Measurements from ENCODE around the gene TBC1D14. TPM values are rescaled to one million over a fixed set of nuclear protein-coding genes. Genes with fewer than 3 reads are reported as not detected.

TBC1D14 gene
- total RNA-seq, 1 donor from 2014 or later = 30.0 TPM

DNA sequence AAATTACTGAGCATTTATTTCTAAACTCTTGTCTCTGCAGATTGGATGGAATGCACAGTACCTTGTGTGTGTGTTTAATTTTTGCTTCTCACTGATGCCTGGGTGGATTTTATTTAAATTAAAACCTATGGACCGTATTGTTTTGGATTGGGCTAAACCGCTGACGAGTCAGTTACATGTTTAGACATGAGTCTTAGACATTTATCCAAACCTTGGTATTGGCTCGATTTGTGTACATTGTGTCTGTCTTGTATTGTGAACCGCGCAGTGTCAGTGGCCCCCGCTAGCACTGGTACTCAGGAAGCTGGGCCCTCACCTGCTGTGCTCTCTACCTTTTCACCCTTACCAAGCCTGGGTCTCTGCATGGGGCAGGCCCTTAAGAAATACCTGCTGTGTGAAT is 92.7 kb downstream of the TBC1D14 start:
- DNase-seq = no peak

GRCh38 chr4:7003176-7003878 is 93.7 kb downstream of the TBC1D14 start:
- DNase-seq = no peak

- no peak for DNase-seq
Observed at GRCh38 chr4:7003879-7004240, 94.2 kb downstream of the TBC1D14 start.

GRCh38 chr4:7004331-7004730 is 94.7 kb downstream of the TBC1D14 start:
- no peak for DNase-seq

- no peak for DNase-seq
Observed at GRCh38 chr4:7005571-7005970, 95.9 kb downstream of the TBC1D14 start.

DNA sequence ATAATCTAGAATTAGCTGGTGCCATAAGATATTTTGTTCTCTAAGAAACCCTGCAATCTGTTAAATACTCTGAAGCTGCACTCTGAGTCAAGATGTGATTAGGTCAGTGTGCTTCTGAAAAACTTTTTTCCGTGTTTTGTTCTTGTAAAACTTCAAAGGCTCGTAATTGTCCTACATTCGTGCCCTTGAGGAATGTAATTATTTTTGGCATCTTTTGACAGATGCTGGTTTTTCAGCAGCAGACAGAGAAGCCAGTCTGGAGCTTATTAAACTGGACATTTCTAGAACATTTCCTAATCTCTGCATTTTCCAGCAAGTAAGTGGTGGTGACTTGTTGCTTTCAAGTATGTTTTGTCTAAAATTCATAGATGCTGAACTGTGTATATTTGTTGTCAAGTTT is 96.8 kb downstream of the TBC1D14 start:
- no peak for DNase-seq

DNA sequence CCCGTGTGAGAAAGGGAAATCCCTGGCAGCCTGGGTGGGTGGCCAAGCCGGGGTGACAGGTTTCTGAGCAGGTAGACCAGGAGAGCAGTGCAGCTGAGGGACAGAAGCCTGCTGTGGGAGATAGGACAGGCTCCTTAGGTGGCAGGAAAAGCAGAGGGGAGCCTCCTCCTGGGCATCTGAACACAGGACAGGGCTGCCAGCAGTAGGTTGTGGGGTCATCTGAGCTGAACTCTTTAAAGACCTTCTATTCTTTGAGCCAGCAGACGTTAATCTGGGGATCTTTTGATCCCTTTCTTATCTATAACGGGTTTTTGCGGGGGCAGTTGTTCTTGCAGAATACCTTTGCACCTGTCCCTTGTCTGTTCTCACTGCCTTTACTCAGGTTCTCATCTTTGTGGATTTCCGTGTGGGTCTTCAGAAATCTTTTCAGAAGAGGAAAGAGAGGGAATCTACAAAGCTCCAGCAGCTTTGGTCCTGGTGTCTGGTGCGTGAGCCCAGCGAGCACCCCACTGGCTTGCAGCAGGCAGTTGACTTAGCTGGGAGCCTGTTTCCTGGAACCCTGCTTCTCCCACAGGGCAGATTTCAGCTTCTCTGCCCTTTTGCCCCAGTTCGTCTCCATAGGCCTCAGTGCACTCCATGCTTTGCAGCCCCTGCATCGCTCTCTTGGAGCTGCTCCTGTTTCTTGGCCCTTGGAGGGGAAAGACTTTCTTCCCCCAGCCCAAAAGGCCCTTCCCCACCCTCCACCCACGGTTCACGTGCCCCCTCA is 97.7 kb downstream of the TBC1D14 start:
- no peak for DNase-seq

DNA sequence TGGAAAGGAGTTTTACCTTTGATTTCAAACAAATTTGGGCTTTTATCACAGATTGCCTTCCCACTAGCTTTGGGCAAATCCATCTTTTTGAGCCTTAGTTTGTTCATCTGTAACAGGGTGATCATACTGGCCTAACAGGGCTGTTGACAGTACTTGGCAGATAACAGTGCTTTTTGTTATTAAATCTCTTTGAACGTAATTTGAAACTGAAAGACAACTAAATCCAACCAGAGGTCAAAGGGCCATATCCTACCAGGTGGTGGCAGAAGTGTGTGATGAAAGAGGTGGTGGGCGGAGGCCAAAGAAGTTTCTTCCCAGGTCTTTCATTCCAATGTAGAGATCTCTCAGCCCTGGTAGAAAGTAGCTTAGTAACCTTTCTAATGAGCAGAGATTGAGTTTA is 98.3 kb downstream of the TBC1D14 start:
- no peak for DNase-seq

DNA sequence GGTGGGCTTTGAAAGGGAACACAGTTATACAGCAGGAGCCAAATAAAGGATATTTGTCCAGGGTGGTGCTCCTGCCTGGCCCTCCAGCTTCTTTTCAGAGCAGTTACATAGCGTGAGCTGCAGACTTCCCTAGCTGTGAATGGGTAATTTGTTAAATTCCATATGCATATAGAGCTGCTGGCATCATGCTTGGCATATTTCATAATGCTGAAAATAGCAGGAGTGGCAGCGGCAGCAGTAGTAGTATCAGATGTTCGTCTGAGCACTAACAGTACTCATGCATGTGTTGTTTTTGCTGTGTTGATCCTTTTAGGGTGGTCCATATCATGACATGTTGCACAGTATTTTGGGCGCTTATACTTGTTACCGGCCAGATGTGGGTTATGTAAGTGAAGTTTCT is 99.9 kb downstream of the TBC1D14 start:
- DNase-seq = no peak

GRCh38 chr4:7013175-7013574 is 103.5 kb downstream of the TBC1D14 start:
- no peak for DNase-seq

DNA sequence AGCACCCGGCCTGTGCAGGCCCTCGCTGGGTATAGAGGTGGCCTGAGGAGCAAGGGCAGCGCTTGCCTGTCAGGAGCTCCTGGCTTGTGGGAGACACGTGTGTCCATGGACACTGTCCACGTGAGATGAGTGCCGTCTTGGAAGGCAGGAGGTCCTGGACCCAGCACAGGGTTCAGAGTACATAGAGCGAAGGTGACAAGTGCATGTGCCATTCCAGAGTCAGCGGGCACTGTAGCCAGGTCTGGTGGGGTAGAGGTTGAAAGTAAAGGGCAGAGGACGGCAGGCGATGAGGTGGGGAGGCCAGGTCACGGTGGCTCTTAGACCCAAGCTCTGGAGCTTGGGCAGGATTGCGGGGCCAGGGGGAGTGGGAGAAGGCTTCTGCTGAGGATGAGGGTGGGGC is 105.2 kb downstream of the TBC1D14 start:
- DNase-seq = no peak

DNA sequence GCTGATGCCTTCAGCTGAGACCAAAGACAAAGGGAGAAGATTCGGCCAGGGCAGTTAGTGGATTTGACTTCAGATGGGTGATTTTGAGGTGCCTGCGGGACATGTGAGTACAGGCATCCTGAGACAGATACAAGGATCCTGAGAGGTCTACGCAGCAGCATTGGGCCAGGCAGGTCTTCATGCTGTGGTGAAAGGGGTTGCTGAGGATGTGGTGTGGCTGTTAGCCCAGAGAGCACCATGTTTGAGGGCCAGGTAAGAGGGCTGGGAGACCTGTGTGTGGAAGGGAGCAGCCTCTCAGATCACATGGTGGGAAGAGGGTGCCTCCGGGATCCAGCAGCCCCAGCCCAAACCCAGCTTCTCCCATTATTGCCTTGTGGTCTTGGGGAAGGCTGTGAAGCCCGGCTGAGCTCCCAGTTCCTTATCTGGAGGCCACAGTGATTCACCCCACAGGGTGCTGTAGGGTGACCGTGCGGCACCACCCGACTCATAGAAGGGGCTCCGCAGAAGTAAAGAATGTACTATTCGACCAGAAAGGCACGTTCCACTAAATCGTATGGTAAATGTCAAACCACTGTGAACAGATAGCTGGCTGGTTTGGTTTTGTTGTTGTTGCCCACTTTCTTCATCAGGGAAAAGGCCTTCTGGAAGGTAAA is 105.9 kb downstream of the TBC1D14 start:
- no peak for DNase-seq

DNA sequence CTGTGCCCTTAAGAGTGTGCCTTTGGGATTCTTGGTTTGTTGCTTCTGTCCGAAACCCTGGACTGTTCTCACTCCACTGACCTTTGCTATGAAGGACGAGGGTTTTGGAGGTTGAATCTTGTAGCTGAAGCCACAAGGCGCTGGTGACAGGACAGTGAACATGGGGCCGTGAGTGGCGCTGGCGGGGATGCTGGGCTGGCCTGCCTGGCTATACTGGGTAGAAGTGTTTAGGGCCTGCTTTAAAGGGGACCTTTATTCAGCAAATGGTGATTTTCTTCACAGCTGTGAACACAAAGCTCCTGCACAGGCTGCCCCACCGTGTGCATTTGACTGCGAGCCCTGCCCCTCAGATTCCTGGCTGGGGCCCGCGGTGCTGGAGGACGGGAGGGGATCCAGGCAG is 106.5 kb downstream of the TBC1D14 start:
- DNase-seq = no peak

DNA sequence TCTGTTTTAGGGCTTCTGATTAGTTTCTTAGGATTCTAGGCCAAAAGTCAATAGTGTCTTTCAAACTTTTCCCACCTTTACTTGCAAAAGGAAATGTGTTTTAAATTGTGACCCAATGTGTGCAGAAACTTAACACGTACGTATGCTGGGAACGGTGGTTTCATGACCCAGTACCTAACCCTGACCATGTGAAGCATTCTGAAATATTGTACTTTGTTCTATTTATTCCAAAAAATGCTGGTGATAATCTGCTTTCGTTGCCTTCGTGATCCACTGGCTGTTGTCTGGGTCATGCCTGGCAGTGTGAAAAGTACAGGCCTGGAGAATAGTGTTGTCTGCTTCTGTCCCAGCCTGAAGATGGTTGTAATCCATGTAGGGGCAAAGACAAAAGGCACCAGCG is 106.9 kb downstream of the TBC1D14 start:
- no peak for DNase-seq

GRCh38 chr4:7017446-7018048 is 107.9 kb downstream of the TBC1D14 start:
- no peak for DNase-seq

- DNase-seq = no peak
Observed at GRCh38 chr4:7018281-7018680, 108.7 kb downstream of the TBC1D14 start.

DNA sequence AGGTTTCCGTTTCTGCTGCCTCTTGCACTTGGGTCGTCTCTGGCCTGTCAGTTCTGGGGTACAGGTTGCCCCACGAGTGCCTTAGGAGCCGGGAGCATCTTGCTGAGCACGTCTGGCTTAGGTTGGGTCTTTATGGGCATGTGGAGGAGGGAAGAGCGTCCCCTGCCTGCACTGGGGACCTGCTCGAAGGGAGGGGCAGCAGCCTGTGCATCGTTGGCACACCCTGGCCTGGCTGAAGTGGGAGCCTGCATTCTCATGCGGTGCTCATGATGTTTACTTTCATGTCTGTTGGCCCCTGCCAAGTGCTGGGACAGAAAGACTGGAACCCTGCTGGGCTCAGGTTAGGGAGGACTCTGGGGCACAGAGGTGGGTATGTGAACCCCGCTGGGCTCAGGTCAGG is 109.7 kb downstream of the TBC1D14 start:
- DNase-seq = no peak

DNA sequence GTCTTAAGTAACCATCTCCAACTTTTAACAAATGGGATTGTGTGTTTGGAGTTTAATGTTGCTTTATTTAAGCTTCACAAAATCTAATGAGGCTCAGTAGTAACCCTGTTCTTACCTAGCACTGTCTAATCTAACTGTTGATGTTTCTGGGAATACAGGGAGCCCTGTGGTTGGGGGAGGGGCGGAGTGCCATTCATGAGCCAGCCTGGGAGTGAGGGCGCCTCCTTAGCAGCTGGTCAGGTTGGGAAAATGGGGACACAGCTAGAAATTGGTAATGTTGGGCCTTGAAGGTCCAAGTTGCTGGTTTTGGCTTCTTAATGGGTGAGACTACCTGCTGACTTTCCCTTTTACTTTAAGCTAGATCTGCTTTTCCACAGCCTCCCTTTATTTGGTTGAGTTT is 110.7 kb downstream of the TBC1D14 start:
- DNase-seq = no peak

GRCh38 chr4:7020856-7021255 is 111.2 kb downstream of the TBC1D14 start:
- no peak for DNase-seq

- no peak for DNase-seq
Observed at GRCh38 chr4:7021355-7021754, 111.7 kb downstream of the TBC1D14 start.

DNA sequence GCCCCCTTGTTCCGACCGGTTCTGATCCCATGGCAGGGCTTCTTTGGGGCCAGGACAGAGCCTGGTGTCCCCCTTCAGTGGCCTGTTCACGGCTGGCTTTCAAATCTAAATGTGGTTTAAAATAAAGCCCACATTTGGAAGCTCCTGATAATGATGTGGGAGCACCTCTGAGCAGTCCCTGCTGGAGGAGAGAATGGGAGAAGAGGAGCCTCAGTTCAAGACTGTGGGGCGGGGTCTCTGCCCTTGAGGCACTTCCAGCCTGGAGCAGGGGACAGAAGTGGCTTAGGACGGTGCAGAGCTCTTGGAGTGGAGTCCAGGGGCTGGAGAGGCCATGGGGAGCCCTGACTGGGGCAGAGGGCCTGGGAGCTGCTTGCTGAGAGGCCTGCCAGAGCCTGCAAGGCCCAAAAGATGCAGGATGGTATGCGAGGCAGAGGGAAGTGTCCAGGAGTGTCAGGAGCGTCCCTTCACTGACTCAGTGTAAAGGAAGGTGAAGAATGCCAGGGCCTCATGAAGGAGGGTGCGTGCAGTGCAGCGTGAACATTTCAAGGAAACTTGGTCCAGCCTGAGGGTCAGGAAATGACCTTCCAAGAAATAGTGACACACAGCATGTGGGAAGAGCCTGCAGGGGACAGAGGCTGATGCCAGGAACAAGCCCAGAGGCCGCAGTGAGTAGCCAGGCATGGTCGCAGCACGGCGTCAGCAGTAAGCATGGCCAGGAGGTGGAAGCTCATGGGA is 112.5 kb downstream of the TBC1D14 start:
- no peak for DNase-seq

- DNase-seq = no peak
Observed at GRCh38 chr4:7023486-7023885, 113.9 kb downstream of the TBC1D14 start.

GRCh38 chr4:7023901-7024300 is 114.3 kb downstream of the TBC1D14 start:
- no peak for DNase-seq
